Keratinocyte (primary cell): Measurements from ENCODE around the gene SRRM5. TPM values are rescaled to one million over a fixed set of nuclear protein-coding genes. Genes with fewer than 3 reads are reported as not detected.

Source experiments
- DNase-seq: peaks from one replicate; pipeline ENCODE4 v3.0.0-alpha.2; 2011; ENCODE audit warnings: low read depth, missing footprints, low spot score
- FAIRE-seq: peaks from 2 replicates; lab custom pipeline; 2011; peaks lifted over from hg19 to GRCh38; lab: Jason Lieb, UNC
- H2AFZ ChIP-seq: 2 replicates; pipeline ENCODE4 v1.6.0; 2012; ENCODE audit warnings: low read length, control low read depth, inconsistent platforms; ENCODE audit not compliant: control insufficient read depth
- H3K27ac ChIP-seq: 2 replicates; pipeline ENCODE4 v1.5.1; 2011; ENCODE audit warnings: low read length; ENCODE audit not compliant: control insufficient read depth, insufficient read depth
- H3K27me3 ChIP-seq: 3 replicates; pipeline ENCODE4 v1.6.0; 2011; ENCODE audit warnings: low read length; ENCODE audit not compliant: control insufficient read depth, insufficient read depth; ENCODE audit errors: extremely low read depth
- H3K36me3 ChIP-seq, 2 experiments: 2 replicates in 1 of 2; 3 replicates in 1 of 2; pipeline ENCODE4 v1.5.1; 2011; ENCODE audit warnings: low read length in 2 of 2, mild to moderate bottlenecking in 1 of 2; ENCODE audit not compliant: control insufficient read depth in 2 of 2, insufficient read depth in 2 of 2; ENCODE audit errors: extremely low read depth in 1 of 2
- H3K4me1 ChIP-seq: 3 replicates; pipeline ENCODE4 v1.5.1; 2011; ENCODE audit warnings: low read length; ENCODE audit not compliant: control insufficient read depth, insufficient read depth; ENCODE audit errors: extremely low read depth
- H3K4me2 ChIP-seq: 3 replicates; pipeline ENCODE4 v1.6.0; 2011; ENCODE audit warnings: low read depth, low read length; ENCODE audit not compliant: control insufficient read depth, insufficient read depth; ENCODE audit errors: extremely low read depth
- H3K4me3 ChIP-seq, 3 experiments: fragments of 200-600 bp in 1 of 3; sonication (generic) in 1 of 3; 2 replicates in 2 of 3; 3 replicates in 1 of 3; pipeline ENCODE4 v1.5.1; 2011 to 2016; ENCODE audit warnings: low read length in 3 of 3, mild to moderate bottlenecking in 3 of 3, control low read depth in 2 of 3, inconsistent platforms in 1 of 3, low read depth in 1 of 3, mixed read lengths in 1 of 3, mixed run types in 1 of 3, moderate library complexity in 1 of 3; ENCODE audit not compliant: control insufficient read depth in 2 of 3, insufficient read depth in 2 of 3; ENCODE audit errors: extremely low read depth in 1 of 3
- H3K79me2 ChIP-seq: 2 replicates; pipeline ENCODE4 v1.6.0; 2012; ENCODE audit warnings: low read length; ENCODE audit not compliant: control insufficient read depth, insufficient read depth
- H3K9ac ChIP-seq: 3 replicates; pipeline ENCODE4 v1.6.0; 2011; ENCODE audit warnings: low read length; ENCODE audit not compliant: control insufficient read depth, insufficient read depth; ENCODE audit errors: extremely low read depth
- H3K9me1 ChIP-seq: 3 replicates; pipeline ENCODE4 v1.6.0; 2011; ENCODE audit warnings: low read length; ENCODE audit not compliant: control insufficient read depth, insufficient read depth; ENCODE audit errors: extremely low read depth
- H3K9me3 ChIP-seq: 2 replicates; pipeline ENCODE4 v1.5.1; 2012; ENCODE audit warnings: low read depth, low read length; ENCODE audit not compliant: control insufficient read depth
- H4K20me1 ChIP-seq: 3 replicates; pipeline ENCODE4 v1.6.0; 2011; ENCODE audit warnings: low read length; ENCODE audit not compliant: control insufficient read depth, insufficient read depth; ENCODE audit errors: extremely low read depth
- EZH2 ChIP-seq: IDR thresholded peaks from one replicate; pipeline ENCODE4 v1.6.1; 2012; ENCODE audit warnings: inconsistent platforms, mild to moderate bottlenecking, low read length, moderate library complexity
- dilution Hi-C: fragments of 300-500 bp; cut with MboI; formaldehyde crosslinking; loops from one replicate; pipeline ENCODE4 v1.7.0; 2020; ENCODE audit warnings: low sequenced_read_pairs; ENCODE audit not compliant: extremely low pct_ligation_motif_present
- polyA plus RNA-seq, 5 experiments: library from polyadenylated mRNA; depleted of rRNA in 3 of 5; stranded (reverse) in 3 of 5; stranded (forward) in 1 of 5; unstranded in 1 of 5; fragments of >200 nt; gene quantifications; 1 replicate in 1 of 5; 2 replicates in 3 of 5; 3 replicates in 1 of 5; pipeline versions ENCODE4 v1.2.1 to v1.2.3, GENCODE V29; 2011 to 2012; ENCODE audit warnings: missing spikeins in 2 of 5, low read depth in 1 of 5, low replicate concordance in 1 of 5
- TF ChIP-seq, protein P1 (sequence below), 3 experiments: IDR thresholded peaks in 1 of 3; conservative IDR thresholded peaks in 1 of 3; optimal IDR thresholded peaks in 1 of 3; 2 replicates in 2 of 3; 3 replicates in 1 of 3; pipeline versions ENCODE3 to v1.5.1; 2011; ENCODE audit warnings: low read length in 3 of 3, mild to moderate bottlenecking in 3 of 3, moderate library complexity in 2 of 3, control low read depth in 1 of 3, inconsistent platforms in 1 of 3; ENCODE audit not compliant: insufficient read depth in 2 of 3; ENCODE audit errors: extremely low read depth in 1 of 3

Gene SRRM5
- polyA plus RNA-seq, 1 donor (not counting 4 experiments of a cell fraction or from before 2014, with no cell fraction given), result 0.03 TPM

DNA sequence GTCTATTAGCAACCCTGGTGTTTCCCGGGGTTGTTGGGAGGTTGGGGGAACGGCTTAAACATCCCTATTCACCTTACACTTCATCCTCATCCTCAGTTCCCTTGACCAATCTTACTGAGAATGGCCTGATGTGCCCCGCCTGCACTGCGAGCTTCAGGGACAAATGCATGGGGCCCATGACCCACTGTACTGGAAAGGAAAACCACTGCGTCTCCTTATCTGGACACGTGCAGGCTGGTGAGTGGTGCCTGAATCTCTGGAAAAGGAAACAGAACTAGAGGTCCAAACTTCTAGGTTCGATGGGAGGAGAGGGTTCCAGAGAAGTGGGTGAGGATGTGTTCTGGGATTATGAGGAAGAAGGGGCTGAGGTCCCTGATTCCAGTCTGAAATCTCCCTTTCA is 30.4 kb upstream of the SRRM5 start:
- no peak for DNase-seq
- Histone ChIP-seq H3K36me3 (peaks cover 0 to 4% of the 10 kb centered on the region in 2 experiments), H3K9me3 (no peaks in the 10 kb centered on the region), H3K4me3 (no peak overlapping the region), H3K27ac (no peak overlapping the region), H3K27me3 (no peaks in the 10 kb centered on the region), H3K4me2 (no peak overlapping the region), H4K20me1 (no peaks in the 10 kb centered on the region), H3K9ac (no peak overlapping the region), H3K9me1 (no peaks in the 10 kb centered on the region), H2AFZ (no peak overlapping the region), H3K4me1 (peaks cover 7% of the 10 kb centered on the region), H3K79me2 (no peaks in the 10 kb centered on the region)
- dilution Hi-C loops, result no loop called here
- no peak for FAIRE-seq
- TF ChIP-seq, protein P1, sequence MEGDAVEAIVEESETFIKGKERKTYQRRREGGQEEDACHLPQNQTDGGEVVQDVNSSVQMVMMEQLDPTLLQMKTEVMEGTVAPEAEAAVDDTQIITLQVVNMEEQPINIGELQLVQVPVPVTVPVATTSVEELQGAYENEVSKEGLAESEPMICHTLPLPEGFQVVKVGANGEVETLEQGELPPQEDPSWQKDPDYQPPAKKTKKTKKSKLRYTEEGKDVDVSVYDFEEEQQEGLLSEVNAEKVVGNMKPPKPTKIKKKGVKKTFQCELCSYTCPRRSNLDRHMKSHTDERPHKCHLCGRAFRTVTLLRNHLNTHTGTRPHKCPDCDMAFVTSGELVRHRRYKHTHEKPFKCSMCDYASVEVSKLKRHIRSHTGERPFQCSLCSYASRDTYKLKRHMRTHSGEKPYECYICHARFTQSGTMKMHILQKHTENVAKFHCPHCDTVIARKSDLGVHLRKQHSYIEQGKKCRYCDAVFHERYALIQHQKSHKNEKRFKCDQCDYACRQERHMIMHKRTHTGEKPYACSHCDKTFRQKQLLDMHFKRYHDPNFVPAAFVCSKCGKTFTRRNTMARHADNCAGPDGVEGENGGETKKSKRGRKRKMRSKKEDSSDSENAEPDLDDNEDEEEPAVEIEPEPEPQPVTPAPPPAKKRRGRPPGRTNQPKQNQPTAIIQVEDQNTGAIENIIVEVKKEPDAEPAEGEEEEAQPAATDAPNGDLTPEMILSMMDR (optimal IDR thresholded peaks at IDR 0.05 in 1 of 3, IDR thresholded peaks at IDR 0.05 in 1 of 3, conservative IDR thresholded peaks at IDR 0.05 in 1 of 3; ENCODE audit: extremely low read depth in 1 of 3, insufficient read depth in 2 of 3, low read length in 3 of 3), result no peak
- no peak for TF ChIP-seq EZH2

DNA sequence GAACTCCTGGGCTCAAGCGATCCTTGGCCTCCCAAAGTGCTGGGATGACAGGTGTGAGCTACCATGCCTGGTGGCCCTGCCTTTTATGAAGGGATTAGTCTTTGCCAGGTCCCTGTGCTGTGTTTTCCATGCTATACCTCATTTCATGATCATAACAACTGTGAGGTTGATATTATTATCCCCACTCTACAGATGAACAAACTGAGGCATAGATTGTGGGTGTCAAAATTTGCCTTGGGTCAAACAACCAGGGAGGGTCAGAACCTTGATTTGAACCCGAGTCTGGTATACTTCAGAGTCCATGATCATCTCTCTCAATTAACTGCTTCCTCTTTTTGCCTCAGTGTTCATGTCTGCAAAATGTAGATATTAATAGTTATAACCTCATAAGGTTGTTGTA is 29.4 kb upstream of the SRRM5 start:
- H3K4me3 ChIP-seq, result no peak overlapping the region
- no peaks in the 10 kb centered on the region for H3K27me3 ChIP-seq
- H3K9me1 ChIP-seq, result no peaks in the 10 kb centered on the region
- H2AFZ ChIP-seq, result no peak overlapping the region
- H3K36me3 ChIP-seq, result peaks cover 0 to 6% of the 10 kb centered on the region in 2 experiments
- TF ChIP-seq, protein P1 (optimal IDR thresholded peaks at IDR 0.05 in 1 of 3, IDR thresholded peaks at IDR 0.05 in 1 of 3, conservative IDR thresholded peaks at IDR 0.05 in 1 of 3; ENCODE audit: extremely low read depth in 1 of 3, insufficient read depth in 2 of 3, low read length in 3 of 3), result no peak
- TF ChIP-seq EZH2, result no peak
- H3K79me2 ChIP-seq, result no peaks in the 10 kb centered on the region
- no peak overlapping the region for H3K27ac ChIP-seq
- dilution Hi-C loops, result no loop called here
- H3K4me2 ChIP-seq, result no peak overlapping the region
- no peak for DNase-seq
- H3K9ac ChIP-seq, result no peak overlapping the region
- no peak for FAIRE-seq
- H3K4me1 ChIP-seq, result no peaks in the 10 kb centered on the region
- no peaks in the 10 kb centered on the region for H3K9me3 ChIP-seq
- no peaks in the 10 kb centered on the region for H4K20me1 ChIP-seq
